HepG2 (cell line): ENCODE measurements around the gene TSG101. TPM values are rescaled to one million over a fixed set of nuclear protein-coding genes. Genes with fewer than 3 reads are reported as not detected.

Experiments
- DMTF1 ChIP-seq: sonication (generic); formaldehyde crosslinking; IDR thresholded peaks from 2 replicates; pipeline ENCODE4 v1.4.0; 2020; ENCODE audit warnings: mild to moderate bottlenecking, missing genetic modification reagents
- HNF4G ChIP-seq, 2 experiments: sonication (generic) in 1 of 2; formaldehyde crosslinking in 1 of 2; IDR thresholded peaks; 2 replicates each; pipeline versions ENCODE4 v1.4.0 to v1.6.1; 2011 to 2020; ENCODE audit warnings: borderline replicate concordance in 2 of 2, low read depth in 2 of 2, mild to moderate bottlenecking in 2 of 2, low read length in 1 of 2, missing genetic modification reagents in 1 of 2, moderate library complexity in 1 of 2
- ISX ChIP-seq: sonication (generic); formaldehyde crosslinking; conservative IDR thresholded peaks from 2 replicates; pipeline ENCODE4 v1.5.0; 2020; ENCODE audit warnings: missing genetic modification reagents
- LCORL ChIP-seq, 2 experiments: fragments of 450-650 bp in 1 of 2; sonication (generic) in 1 of 2; formaldehyde crosslinking in 1 of 2; IDR thresholded peaks; 2 replicates each; pipeline versions ENCODE4 v1.5.0 to v1.6.1; 2017 to 2020; ENCODE audit warnings: antibody characterized with exemption in 1 of 2, missing genetic modification reagents in 1 of 2
- NR0B2 ChIP-seq: sonication (generic); formaldehyde crosslinking; IDR thresholded peaks from 2 replicates; pipeline ENCODE4 v1.4.0; 2020; ENCODE audit warnings: mild to moderate bottlenecking, missing genetic modification reagents
- SMARCE1 ChIP-seq: fragments of 450-650 bp; IDR thresholded peaks from 2 replicates; pipeline ENCODE4 v1.6.1; 2017; ENCODE audit warnings: borderline replicate concordance
- SRF ChIP-seq: IDR thresholded peaks from 2 replicates; pipeline ENCODE4 v1.6.1; 2011; ENCODE audit warnings: mild to moderate bottlenecking, low read depth, low read length, moderate library complexity
- TEAD3 ChIP-seq: optimal IDR thresholded peaks from 2 replicates; pipeline ENCODE3; 2016; ENCODE audit warnings: borderline replicate concordance
- ZBTB25 ChIP-seq: IDR thresholded peaks from 2 replicates; pipeline ENCODE4 v1.6.1; 2018; ENCODE audit warnings: missing genetic modification reagents
- ZBTB37 ChIP-seq: sonication (generic); formaldehyde crosslinking; IDR thresholded peaks from 2 replicates; pipeline ENCODE4 v1.4.0; 2020; ENCODE audit warnings: mild to moderate bottlenecking, missing genetic modification reagents
- ZFP36 ChIP-seq: fragments of 150-350 bp; IDR thresholded peaks from 2 replicates; pipeline ENCODE4 v1.6.1; 2018; ENCODE audit warnings: borderline replicate concordance, low read length, low read depth; ENCODE audit not compliant: partially characterized antibody
- ZFP36L2 ChIP-seq: sonication (generic); formaldehyde crosslinking; IDR thresholded peaks from 2 replicates; pipeline ENCODE4 v1.4.0; 2020; ENCODE audit warnings: missing genetic modification reagents
- ZFP41 ChIP-seq: sonication (generic); formaldehyde crosslinking; IDR thresholded peaks from 2 replicates; pipeline ENCODE4 v1.4.0; 2020; ENCODE audit warnings: mild to moderate bottlenecking, missing genetic modification reagents, borderline replicate concordance
- ZNF256 ChIP-seq: sonication (generic); formaldehyde crosslinking; conservative IDR thresholded peaks from 2 replicates; pipeline ENCODE4 v1.4.0; 2020; ENCODE audit warnings: missing genetic modification reagents
- ZNF264 ChIP-seq: sonication (generic); formaldehyde crosslinking; IDR thresholded peaks from 2 replicates; pipeline ENCODE4 v1.4.0; 2020; ENCODE audit warnings: missing genetic modification reagents
- ZNF556 ChIP-seq: sonication (generic); formaldehyde crosslinking; IDR thresholded peaks from 2 replicates; pipeline ENCODE4 v1.4.0; 2020; ENCODE audit warnings: mild to moderate bottlenecking, missing genetic modification reagents, borderline replicate concordance
- ZNF691 ChIP-seq: sonication (generic); formaldehyde crosslinking; IDR thresholded peaks from 2 replicates; pipeline ENCODE4 v1.4.0; 2020; ENCODE audit warnings: missing genetic modification reagents, low read depth, mild to moderate bottlenecking, borderline replicate concordance
- ZNF775 ChIP-seq: sonication (generic); formaldehyde crosslinking; IDR thresholded peaks from 2 replicates; pipeline ENCODE4 v1.4.0; 2020; ENCODE audit warnings: missing genetic modification reagents, mild to moderate bottlenecking, moderate library complexity, borderline replicate concordance
- polyA plus RNA-seq, 8 experiments: library from polyadenylated mRNA; depleted of rRNA in 3 of 8; stranded (reverse) in 7 of 8; unstranded in 1 of 8; fragments of >200 nt; fragmentation: Illumina TruSeq in 4 of 8; extraction: Trizol in 4 of 8; gene quantifications; 2 replicates each; pipeline versions ENCODE4 v1.2.1 to v1.2.3, GENCODE V29; 2011 to 2016; ENCODE audit warnings: low read depth in 4 of 8, missing spikeins in 1 of 8, mixed read lengths in 1 of 8; ENCODE audit not compliant: insufficient read depth in 1 of 8
- total RNA-seq, 5 experiments: library from RNA; depleted of rRNA; stranded (reverse); fragments of >200 nt; fragmentation: Illumina TruSeq; extraction: Trizol; gene quantifications; 2 replicates each; pipeline ENCODE4 v1.2.3, GENCODE V29; 2016; ENCODE audit warnings: low read depth in 1 of 5

TSG101 gene
- total and polyA plus RNA-seq, 2 of the 13 experiments (the other 11 are each of a cell fraction or from before 2014, with no cell fraction given), result 69.3 to 206 TPM

GRCh38 chr11:18526521-18527296 is at the start of gene TSG101 (continued):
- TF ChIP-seq ZNF264 (CRISPR knock-in tag), result no peak
- TF ChIP-seq ZFP41, result no peak
- TF ChIP-seq SRF, result no peak
- TF ChIP-seq LCORL (IDR thresholded peaks at IDR 0.05), result no peak
- peak; percentile 67 for TF ChIP-seq LCORL (CRISPR knock-in tag; IDR thresholded peaks at IDR 0.05)
- TF ChIP-seq ZBTB25, result peak; percentile 86
- no peak; the same call in 1 of the 2 replicates for TF ChIP-seq HNF4G (IDR thresholded peaks at IDR 0.05; ENCODE audit: borderline replicate concordance, low read depth, low read length)
- TF ChIP-seq HNF4G (CRISPR knock-in tag; IDR thresholded peaks at IDR 0.05; ENCODE audit: borderline replicate concordance, low read depth), result peak; percentile 43; the same call in 1 of the 2 replicates
- TF ChIP-seq ISX (CRISPR knock-in tag), result no peak
- TF ChIP-seq ZNF775, result no peak; the same call in 1 of the 2 replicates
- TF ChIP-seq ZNF556 (CRISPR knock-in tag), result peak; percentile 87
- no peak for TF ChIP-seq ZNF691 (CRISPR knock-in tag)
- no peak for TF ChIP-seq DMTF1 (CRISPR knock-in tag)
- TF ChIP-seq TEAD3 (CRISPR knock-in tag), result peak; percentile 55
- no peak for TF ChIP-seq SMARCE1
- TF ChIP-seq ZNF256 (CRISPR knock-in tag), result peak; percentile 65; the same call in 1 of the 2 replicates
- no peak for TF ChIP-seq ZFP36
- peak; percentile 67; the same call in 1 of the 2 replicates for TF ChIP-seq NR0B2
- no peak for TF ChIP-seq ZBTB37
- peak; percentile 77; the same call in 1 of the 2 replicates for TF ChIP-seq ZFP36L2 (CRISPR knock-in tag)
